ENCODE data around the gene AKR1C1.
"Not testable (repeated sequence)": the region's sequence is repeated elsewhere in the genome, so short reads cannot be mapped to it uniquely, and the experiment has no call there.

AKR1C1 gene

GRCh38 chr10:4984223-4984622 is 21.0 kb downstream of the AKR1C1 start:
- DNase-seq (ENCODE audit: low spot score): no peak

GRCh38 chr10:4984971-4985594 is 21.9 kb downstream of the AKR1C1 start:
- DNase-seq (ENCODE audit: low spot score): no peak

GRCh38 chr10:4988000-4988641 is 24.9 kb downstream of the AKR1C1 start:
- not testable (repeated sequence) for DNase-seq (ENCODE audit: low spot score)

GRCh38 chr10:4990217-4990616 is 27.0 kb downstream of the AKR1C1 start:
- no peak for DNase-seq (ENCODE audit: low spot score)

GRCh38 chr10:4991463-4991862 is 28.2 kb downstream of the AKR1C1 start:
- DNase-seq (ENCODE audit: low spot score): not testable (repeated sequence)

- not testable (repeated sequence) for DNase-seq (ENCODE audit: low spot score)
Observed at GRCh38 chr10:4992564-4992963, 29.3 kb downstream of the AKR1C1 start.

- DNase-seq (ENCODE audit: low spot score): not testable (repeated sequence)
Observed at GRCh38 chr10:4994260-4994659, 31.0 kb downstream of the AKR1C1 start.

GRCh38 chr10:4998671-4999070 is 35.5 kb downstream of the AKR1C1 start:
- DNase-seq (ENCODE audit: low spot score): no peak

GRCh38 chr10:5002013-5002727 is 39.0 kb downstream of the AKR1C1 start:
- DNase-seq (ENCODE audit: low spot score): no peak

GRCh38 chr10:5003127-5004029 is 40.2 kb downstream of the AKR1C1 start, which contains the start of gene AKR1C2:
TSS of gene AKR1C2 (minus strand) at chr10:5003857. CDS start at chr10:5003835, 22 bp downstream.
- DNase-seq (ENCODE audit: low spot score): not testable (repeated sequence)

- DNase-seq (ENCODE audit: low spot score): not testable (repeated sequence)
Observed at GRCh38 chr10:5004030-5004385, 40.8 kb downstream of the AKR1C1 start.

GRCh38 chr10:5004501-5004900 is 41.3 kb downstream of the AKR1C1 start:
- DNase-seq (ENCODE audit: low spot score): not testable (repeated sequence)

- not testable (repeated sequence) for DNase-seq (ENCODE audit: low spot score)
Observed at GRCh38 chr10:5008857-5009548, 45.8 kb downstream of the AKR1C1 start.

- DNase-seq (ENCODE audit: low spot score): not testable (repeated sequence)
Observed at GRCh38 chr10:5010043-5010442, 46.8 kb downstream of the AKR1C1 start.

GRCh38 chr10:5011392-5011791 is 48.2 kb downstream of the AKR1C1 start:
- DNase-seq (ENCODE audit: low spot score): not testable (repeated sequence)

GRCh38 chr10:5012595-5012994 is 49.4 kb downstream of the AKR1C1 start:
- DNase-seq (ENCODE audit: low spot score): no peak

- DNase-seq (ENCODE audit: low spot score): no peak
Observed at GRCh38 chr10:5013385-5013784, 50.2 kb downstream of the AKR1C1 start.

- DNase-seq (ENCODE audit: low spot score): not testable (repeated sequence)
Observed at GRCh38 chr10:5014200-5014910, 51.1 kb downstream of the AKR1C1 start.

GRCh38 chr10:5014936-5015335 is 51.7 kb downstream of the AKR1C1 start:
- no peak for DNase-seq (ENCODE audit: low spot score)

GRCh38 chr10:5018134-5018533 is 54.9 kb downstream of the AKR1C1 start:
- no peak for DNase-seq (ENCODE audit: low spot score)

All from HuH-7.5 (cell line).